Activated T-helper 17 cell treated with anti-CD3 and anti-CD28 coated beads, Interleukin-2, amount 50 U/mL, for 72 hours (primary cell): ENCODE results near the gene ALS2CL. TPM values are rescaled to one million over a fixed set of nuclear protein-coding genes. Genes with fewer than 3 reads are reported as not detected.

Experiments used
- ATAC-seq: fragments of 150-1000 bp; cut with Tn5 transposase; replicated peaks from 2 replicates; pipeline ENCODE4 v1.10.0; 2021; ENCODE audit warnings: mild to moderate bottlenecking, moderate library complexity
- H3K27ac Mint-ChIP-seq: one replicate; pipeline ENCODE4 v1.8.0; 2022; ENCODE audit warnings: mixed read lengths
- H3K27me3 Mint-ChIP-seq: one replicate; pipeline ENCODE4 v1.8.0; 2022; ENCODE audit warnings: mixed read lengths
- H3K36me3 Mint-ChIP-seq: one replicate; pipeline ENCODE4 v1.8.0; 2022; ENCODE audit warnings: low read depth, mild to moderate bottlenecking, mixed read lengths
- H3K4me1 Mint-ChIP-seq: one replicate; pipeline ENCODE4 v1.8.0; 2022; ENCODE audit warnings: mixed read lengths
- H3K4me3 Mint-ChIP-seq: one replicate; pipeline ENCODE4 v1.8.0; 2022; ENCODE audit warnings: mild to moderate bottlenecking, mixed read lengths
- H3K9me3 Mint-ChIP-seq: one replicate; pipeline ENCODE4 v1.8.0; 2022; ENCODE audit warnings: mixed read lengths
- total RNA-seq, 2 donors: library from RNA; stranded (reverse); gene quantifications; one replicate each; pipeline ENCODE4 v1.2.3, GENCODE V29; 2022

Gene ALS2CL
- total RNA-seq, 2 donors from 2014 or later: 0.69 to 5.2 TPM

- H3K27ac Mint-ChIP-seq: peak overlapping the region; percentile 54
- no peaks in the 10 kb centered on the region for H3K36me3 Mint-ChIP-seq
- H3K9me3 Mint-ChIP-seq: no peaks in the 10 kb centered on the region
- no peak overlapping the region for H3K4me3 Mint-ChIP-seq
- H3K4me1 Mint-ChIP-seq: no peaks in the 10 kb centered on the region
- ATAC-seq: no peak
- H3K27me3 Mint-ChIP-seq: no peaks in the 10 kb centered on the region
These were observed 30.5 kb downstream of the ALS2CL start for GRCh38 chr3:46662771-46663551.

- Mint-ChIP-seq H3K9me3 (no peaks in the 10 kb centered on the region), H3K36me3 (no peaks in the 10 kb centered on the region), H3K4me1 (no peaks in the 10 kb centered on the region), H3K4me3 (no peak overlapping the region), H3K27me3 (no peaks in the 10 kb centered on the region), H3K27ac (no peak overlapping the region)
- no peak for ATAC-seq
These were observed 31.4 kb downstream of the ALS2CL start for GRCh38 chr3:46661776-46662766.

DNA sequence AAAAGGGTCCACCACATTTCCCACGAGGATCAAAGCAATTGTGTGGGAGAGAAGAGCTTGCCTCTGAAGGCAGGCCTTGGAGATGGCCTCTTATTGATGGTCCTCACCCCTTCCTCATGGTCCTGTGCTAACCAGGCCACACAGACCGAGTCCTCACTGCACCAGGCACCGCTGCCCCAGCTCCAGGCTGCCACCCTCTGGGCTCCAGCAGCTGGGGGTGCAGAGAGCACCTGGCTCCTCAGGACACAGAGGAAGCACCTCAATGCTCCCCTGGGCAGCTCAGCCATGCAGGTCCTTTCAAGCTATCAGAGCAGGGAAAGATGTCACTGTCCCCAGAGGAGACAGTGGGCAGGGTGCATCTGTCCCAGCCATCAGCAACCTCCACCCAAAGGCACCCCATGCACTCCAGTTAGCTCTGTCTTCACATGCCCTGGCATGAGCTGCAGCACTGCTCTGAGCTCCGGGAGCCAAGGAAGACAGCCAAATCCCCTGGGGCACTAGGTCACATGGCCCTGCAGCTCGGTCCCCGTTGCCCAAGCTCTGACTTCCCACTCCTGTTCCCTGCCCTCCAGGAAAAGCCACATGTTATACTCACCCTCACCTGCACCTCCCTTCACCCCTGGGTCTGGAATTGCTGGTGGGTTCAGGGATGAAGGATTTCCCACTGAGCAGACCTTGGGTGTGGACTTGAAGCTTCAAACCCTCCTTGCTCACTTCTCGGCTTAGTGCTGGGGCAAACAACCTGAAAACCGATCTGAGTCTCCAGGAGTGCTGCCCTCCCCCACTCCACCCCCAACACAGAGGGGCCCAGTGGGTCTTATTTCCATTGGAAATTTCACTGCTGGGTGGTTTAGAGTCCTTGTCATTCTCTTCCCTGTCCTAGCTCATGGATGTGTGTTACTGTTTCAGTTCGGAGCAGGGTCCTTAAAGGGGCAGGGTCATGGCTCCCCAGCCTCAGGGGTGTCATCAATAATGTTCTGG, 32.6 kb downstream of the ALS2CL start:
- H3K9me3 Mint-ChIP-seq: no peaks in the 10 kb centered on the region
- ATAC-seq: no peak
- no peaks in the 10 kb centered on the region for H3K36me3 Mint-ChIP-seq
- no peak overlapping the region for H3K4me3 Mint-ChIP-seq
- H3K27ac Mint-ChIP-seq: no peak overlapping the region
- H3K27me3 Mint-ChIP-seq: no peaks in the 10 kb centered on the region
- no peaks in the 10 kb centered on the region for H3K4me1 Mint-ChIP-seq

DNA sequence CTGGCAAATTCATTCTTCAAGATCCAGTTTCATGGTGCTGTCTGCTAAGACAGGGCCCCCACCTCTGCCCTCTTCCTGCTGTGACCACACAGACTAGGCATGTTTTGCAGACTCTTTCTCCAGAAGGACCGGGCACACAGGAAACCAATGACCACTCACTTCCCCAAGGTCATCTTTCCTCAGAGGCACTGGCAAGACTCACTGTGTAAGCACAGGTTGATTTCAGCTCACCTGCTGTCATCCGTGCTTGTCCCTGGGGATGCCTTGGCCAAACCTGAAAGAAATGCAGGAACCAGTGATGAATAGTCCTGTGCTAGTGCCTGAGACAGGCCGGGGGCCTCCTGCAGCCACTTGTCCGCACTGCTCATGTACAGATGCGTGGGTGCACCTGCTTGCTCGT, 33.5 kb downstream of the ALS2CL start:
- Mint-ChIP-seq H3K4me1 (no peaks in the 10 kb centered on the region), H3K27ac (no peak overlapping the region), H3K36me3 (no peaks in the 10 kb centered on the region), H3K9me3 (no peaks in the 10 kb centered on the region), H3K27me3 (no peaks in the 10 kb centered on the region), H3K4me3 (no peak overlapping the region)
- ATAC-seq: no peak

DNA sequence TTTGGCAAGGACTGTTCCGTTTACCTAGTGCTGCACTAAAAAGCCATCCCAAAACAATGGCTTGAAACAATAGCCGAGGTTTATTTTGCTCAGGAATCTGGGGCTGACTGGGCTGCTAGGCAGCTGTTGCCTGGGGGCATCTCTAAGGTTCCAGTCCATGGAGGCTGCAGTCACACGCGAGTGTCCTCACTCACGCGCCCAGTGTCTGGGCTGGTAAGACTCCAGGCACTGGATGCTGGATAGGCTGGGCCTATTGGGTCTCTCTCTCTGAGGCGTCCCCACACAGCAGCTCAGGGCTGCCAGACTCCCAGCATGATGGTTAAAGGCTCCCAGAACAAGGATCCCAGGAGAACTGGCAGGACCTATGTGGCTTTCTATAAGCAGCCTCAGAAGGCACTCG, 34.2 kb downstream of the ALS2CL start:
- ATAC-seq: no peak

DNA sequence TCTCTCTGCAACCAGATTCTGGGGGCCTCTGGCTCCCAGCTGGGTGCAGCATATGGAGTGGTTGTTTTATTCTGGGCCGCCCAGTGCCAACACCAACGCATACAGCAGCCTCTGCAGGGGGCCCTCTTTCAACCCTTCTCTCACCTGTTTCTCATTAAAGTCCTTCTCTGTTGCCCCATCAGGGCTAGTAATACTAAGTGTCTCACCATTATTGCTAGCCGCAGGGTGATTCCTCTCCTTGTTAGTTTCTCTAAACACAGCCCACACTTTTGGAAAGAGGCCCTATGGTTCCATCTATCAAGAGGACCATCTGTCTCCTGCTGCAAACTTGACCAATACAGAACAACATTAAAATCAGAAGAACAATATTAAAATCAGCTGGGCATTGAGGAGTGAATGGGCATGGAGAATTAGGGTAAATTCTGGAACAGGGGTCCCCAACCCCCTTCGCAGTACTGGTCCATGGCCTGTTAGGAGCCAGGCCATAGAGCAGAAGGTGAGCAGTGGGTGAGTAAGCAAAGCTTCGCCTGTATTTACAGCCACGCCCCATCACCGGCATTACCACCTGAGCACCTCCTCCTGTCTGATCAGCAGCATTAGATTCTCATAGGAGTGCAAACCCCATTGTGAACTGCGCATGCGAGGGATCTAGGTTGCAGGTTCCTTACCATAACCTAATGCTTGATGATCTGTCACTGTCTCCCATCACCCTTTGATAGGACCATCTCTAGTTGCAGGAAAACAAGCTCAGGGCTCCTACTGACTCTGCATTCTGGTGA, 36.5 kb downstream of the ALS2CL start:
- no peak overlapping the region for H3K4me3 Mint-ChIP-seq
- no peak overlapping the region for H3K27ac Mint-ChIP-seq
- no peaks in the 10 kb centered on the region for H3K36me3 Mint-ChIP-seq
- H3K27me3 Mint-ChIP-seq: peaks cover 10% of the 10 kb centered on the region
- H3K9me3 Mint-ChIP-seq: peaks cover 5% of the 10 kb centered on the region
- H3K4me1 Mint-ChIP-seq: no peaks in the 10 kb centered on the region
- no peak for ATAC-seq

More for the DNA sequence above, 34.2 kb downstream of the ALS2CL start:
- Mint-ChIP-seq H3K27ac (no peak overlapping the region), H3K27me3 (peaks cover 3% of the 10 kb centered on the region), H3K4me3 (no peak overlapping the region), H3K9me3 (no peaks in the 10 kb centered on the region), H3K36me3 (no peaks in the 10 kb centered on the region), H3K4me1 (no peaks in the 10 kb centered on the region)

- Mint-ChIP-seq H3K36me3 (no peaks in the 10 kb centered on the region), H3K9me3 (peaks cover 7% of the 10 kb centered on the region), H3K27me3 (peaks cover 11% of the 10 kb centered on the region), H3K27ac (no peak overlapping the region), H3K4me3 (no peak overlapping the region), H3K4me1 (no peaks in the 10 kb centered on the region)
- ATAC-seq: no peak
These were observed 38.2 kb downstream of the ALS2CL start for GRCh38 chr3:46655271-46655670.

DNA sequence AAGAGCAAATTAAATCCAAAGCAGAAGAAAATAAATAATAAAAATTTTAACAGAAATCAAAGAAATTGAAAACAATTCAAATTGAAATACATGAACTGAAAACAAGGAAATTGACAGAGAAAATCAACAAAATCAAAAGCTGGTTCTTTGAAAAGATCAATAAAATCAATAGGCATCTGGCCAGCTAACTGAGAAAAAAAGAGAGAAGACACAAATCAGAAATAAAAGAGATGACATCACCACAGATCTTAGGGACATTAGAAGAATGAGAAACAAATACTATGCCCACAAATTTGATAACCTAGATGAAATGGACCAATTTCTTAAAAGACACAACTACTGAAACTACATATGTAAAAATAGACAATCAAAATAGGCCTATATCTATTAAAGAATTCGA, 42.4 kb downstream of the ALS2CL start:
- ATAC-seq: no peak
- no peaks in the 10 kb centered on the region for H3K4me1 Mint-ChIP-seq
- peaks cover 27% of the 10 kb centered on the region for H3K27me3 Mint-ChIP-seq
- H3K36me3 Mint-ChIP-seq: no peaks in the 10 kb centered on the region
- H3K27ac Mint-ChIP-seq: no peak overlapping the region
- H3K4me3 Mint-ChIP-seq: no peak overlapping the region
- H3K9me3 Mint-ChIP-seq: peaks cover 7% of the 10 kb centered on the region

DNA sequence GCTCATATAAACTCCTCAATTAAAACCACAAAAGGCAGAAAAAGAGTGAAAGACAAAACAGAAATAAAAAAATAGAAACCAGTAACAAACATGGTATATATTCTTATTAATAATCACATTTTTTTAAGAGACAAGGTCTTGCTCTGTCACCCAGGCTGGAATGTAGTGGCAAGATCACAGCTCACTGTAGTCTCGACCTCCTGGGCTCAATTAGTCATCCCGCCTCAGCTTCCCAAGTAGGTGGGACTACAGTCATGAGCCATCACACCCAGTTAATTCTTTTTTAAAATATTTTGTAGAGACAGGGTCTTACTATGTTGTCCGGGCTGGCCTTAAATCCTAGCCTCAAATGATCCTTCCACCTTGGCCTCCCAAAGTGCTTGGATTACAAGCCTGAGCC, 44.0 kb downstream of the ALS2CL start:
- Mint-ChIP-seq H3K36me3 (no peaks in the 10 kb centered on the region), H3K27ac (no peak overlapping the region), H3K4me3 (no peak overlapping the region), H3K27me3 (peaks cover 29% of the 10 kb centered on the region), H3K4me1 (no peaks in the 10 kb centered on the region), H3K9me3 (peaks cover 7% of the 10 kb centered on the region)
- ATAC-seq: no peak

DNA sequence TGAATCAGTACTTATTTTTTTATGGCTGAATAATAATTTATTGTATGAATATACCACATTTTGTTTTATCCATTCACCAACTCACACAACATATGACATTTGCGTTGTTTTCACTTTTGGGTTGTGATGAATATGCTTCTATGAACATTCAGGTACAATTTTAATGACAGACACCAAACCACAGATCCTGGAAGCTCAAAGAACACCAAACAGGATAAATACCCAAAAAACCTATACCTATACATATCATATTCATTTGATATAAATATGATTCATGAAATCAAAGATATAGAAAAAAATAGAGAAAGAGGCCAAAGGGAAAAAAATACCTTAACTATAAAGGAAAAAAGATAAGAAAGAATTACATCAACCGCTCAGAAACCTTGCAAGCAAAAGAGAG, 45.4 kb downstream of the ALS2CL start:
- H3K27ac Mint-ChIP-seq: no peak overlapping the region
- no peaks in the 10 kb centered on the region for H3K4me1 Mint-ChIP-seq
- no peaks in the 10 kb centered on the region for H3K36me3 Mint-ChIP-seq
- no peak overlapping the region for H3K4me3 Mint-ChIP-seq
- H3K9me3 Mint-ChIP-seq: peaks cover 7% of the 10 kb centered on the region
- H3K27me3 Mint-ChIP-seq: peaks cover 26% of the 10 kb centered on the region
- no peak for ATAC-seq

DNA sequence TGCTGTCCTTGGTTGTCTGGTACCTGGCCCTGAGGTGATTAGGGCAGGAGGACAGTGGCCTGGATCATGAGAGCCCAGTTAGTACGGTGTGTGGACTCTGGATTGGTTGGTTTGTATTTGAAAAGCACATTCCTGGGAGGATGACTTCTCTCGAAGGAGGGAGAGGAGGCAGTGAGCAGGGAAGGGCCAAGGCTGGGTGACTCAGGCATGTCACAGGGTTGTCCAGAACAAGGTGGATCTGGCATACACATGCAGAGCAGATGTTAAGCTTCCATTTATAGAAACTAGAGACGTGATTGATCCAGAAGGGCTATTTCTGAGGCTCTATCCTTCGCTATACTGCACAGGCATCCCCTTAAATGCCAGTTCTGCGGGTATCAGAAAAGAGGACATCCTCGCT, 46.8 kb downstream of the ALS2CL start:
- ATAC-seq: no peak
- Mint-ChIP-seq H3K4me3 (no peak overlapping the region), H3K36me3 (no peaks in the 10 kb centered on the region), H3K27me3 (peaks cover 22% of the 10 kb centered on the region), H3K9me3 (no peaks in the 10 kb centered on the region), H3K4me1 (no peaks in the 10 kb centered on the region), H3K27ac (no peak overlapping the region)

DNA sequence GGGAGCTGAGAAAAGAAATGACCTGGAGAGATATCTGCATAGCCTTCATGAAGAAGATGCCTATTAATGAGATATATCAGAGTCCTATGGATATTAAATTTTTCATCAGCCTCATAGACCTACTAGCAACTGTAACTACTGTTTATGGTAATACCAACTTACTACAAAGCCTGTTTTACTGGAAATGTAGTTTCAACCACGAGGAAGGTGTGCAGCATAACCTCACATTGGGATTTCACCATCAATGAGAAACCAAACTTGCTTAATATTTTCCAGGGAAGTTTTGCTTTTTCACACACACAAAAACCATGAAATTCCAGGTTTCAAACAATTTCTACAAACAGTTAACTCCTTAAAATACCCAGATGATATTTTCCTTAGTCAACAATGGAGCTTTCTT, 49.8 kb downstream of the ALS2CL start:
- Mint-ChIP-seq H3K4me3 (no peak overlapping the region), H3K27ac (no peak overlapping the region), H3K9me3 (peaks cover 4% of the 10 kb centered on the region), H3K36me3 (no peaks in the 10 kb centered on the region), H3K27me3 (peaks cover 20% of the 10 kb centered on the region), H3K4me1 (no peaks in the 10 kb centered on the region)
- ATAC-seq: no peak

DNA sequence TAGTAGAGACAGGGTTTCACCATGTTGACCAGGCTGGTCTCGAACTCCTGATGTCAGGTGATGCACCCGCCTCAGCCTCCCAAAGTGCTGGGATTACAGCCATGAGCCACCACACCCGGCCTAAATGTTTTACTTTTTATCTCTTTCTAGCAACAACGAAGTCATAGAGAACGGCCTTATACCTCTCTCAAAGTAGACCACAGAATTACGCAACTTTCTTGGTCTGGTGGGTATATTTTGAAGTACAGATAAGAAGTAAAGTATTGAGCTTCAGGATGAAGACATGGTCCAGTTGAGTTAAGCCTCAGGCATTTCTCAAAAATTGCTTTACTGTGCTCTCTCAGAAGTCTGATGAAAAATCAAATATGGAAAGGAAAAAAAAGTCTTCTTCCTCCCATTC, 50.5 kb downstream of the ALS2CL start:
- H3K27ac Mint-ChIP-seq: no peak overlapping the region
- H3K36me3 Mint-ChIP-seq: no peaks in the 10 kb centered on the region
- no peaks in the 10 kb centered on the region for H3K4me1 Mint-ChIP-seq
- ATAC-seq: no peak
- H3K9me3 Mint-ChIP-seq: peaks cover 4% of the 10 kb centered on the region
- H3K4me3 Mint-ChIP-seq: no peak overlapping the region
- peaks cover 19% of the 10 kb centered on the region for H3K27me3 Mint-ChIP-seq
